ENCODE measurements around the gene TICAM1.
"Not testable (repeated sequence)": the region's sequence is repeated elsewhere in the genome, so short reads cannot be mapped to it uniquely, and the experiment has no call there.

DNA sequence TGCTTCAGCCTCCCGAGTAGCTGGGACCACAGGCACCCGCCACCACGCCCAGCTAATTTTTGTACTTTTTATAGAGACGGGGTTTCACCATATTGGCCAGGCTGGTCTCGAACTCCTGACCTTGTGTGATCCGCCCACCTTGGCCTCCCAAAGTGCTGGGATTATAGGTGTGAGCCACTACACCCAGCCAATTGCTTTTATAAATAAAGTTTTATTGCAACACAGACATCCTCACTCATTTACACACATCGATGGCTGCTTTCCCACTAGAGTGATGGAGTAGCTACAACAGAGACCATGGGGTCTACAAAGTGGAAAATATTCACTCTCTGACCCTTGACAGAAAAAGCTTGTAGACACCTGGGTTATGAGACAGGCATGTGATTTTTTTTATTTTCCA, 9.2 kb downstream of the TICAM1 start:
- TF ChIP-seq, protein P1, sequence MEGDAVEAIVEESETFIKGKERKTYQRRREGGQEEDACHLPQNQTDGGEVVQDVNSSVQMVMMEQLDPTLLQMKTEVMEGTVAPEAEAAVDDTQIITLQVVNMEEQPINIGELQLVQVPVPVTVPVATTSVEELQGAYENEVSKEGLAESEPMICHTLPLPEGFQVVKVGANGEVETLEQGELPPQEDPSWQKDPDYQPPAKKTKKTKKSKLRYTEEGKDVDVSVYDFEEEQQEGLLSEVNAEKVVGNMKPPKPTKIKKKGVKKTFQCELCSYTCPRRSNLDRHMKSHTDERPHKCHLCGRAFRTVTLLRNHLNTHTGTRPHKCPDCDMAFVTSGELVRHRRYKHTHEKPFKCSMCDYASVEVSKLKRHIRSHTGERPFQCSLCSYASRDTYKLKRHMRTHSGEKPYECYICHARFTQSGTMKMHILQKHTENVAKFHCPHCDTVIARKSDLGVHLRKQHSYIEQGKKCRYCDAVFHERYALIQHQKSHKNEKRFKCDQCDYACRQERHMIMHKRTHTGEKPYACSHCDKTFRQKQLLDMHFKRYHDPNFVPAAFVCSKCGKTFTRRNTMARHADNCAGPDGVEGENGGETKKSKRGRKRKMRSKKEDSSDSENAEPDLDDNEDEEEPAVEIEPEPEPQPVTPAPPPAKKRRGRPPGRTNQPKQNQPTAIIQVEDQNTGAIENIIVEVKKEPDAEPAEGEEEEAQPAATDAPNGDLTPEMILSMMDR (conservative IDR thresholded peaks at IDR 0.05 in 1 of 2, IDR thresholded peaks at IDR 0.05 in 1 of 2; ENCODE audit: low read depth in 1 of 2, low read length in 2 of 2) = not testable (repeated sequence)
- TF ChIP-seq EZH2 (IDR thresholded peaks at IDR 0.05; ENCODE audit: low read length, missing control alignments) = not testable (repeated sequence)
